Activated CD4-positive, alpha-beta T cell treated with anti-CD3 and anti-CD28 coated beads, Interleukin-2, Interleukin-6, amounts not matched to agents 100 ng/mL and 50 ng/mL, durations not matched to agents 16 hours and 8 hours (primary cell): ENCODE data around the gene CIAO3.

Experiments used
- DNase-seq: peaks from one replicate; pipeline ENCODE4 v3.0.0-alpha.2; 2020

Gene CIAO3

DNA sequence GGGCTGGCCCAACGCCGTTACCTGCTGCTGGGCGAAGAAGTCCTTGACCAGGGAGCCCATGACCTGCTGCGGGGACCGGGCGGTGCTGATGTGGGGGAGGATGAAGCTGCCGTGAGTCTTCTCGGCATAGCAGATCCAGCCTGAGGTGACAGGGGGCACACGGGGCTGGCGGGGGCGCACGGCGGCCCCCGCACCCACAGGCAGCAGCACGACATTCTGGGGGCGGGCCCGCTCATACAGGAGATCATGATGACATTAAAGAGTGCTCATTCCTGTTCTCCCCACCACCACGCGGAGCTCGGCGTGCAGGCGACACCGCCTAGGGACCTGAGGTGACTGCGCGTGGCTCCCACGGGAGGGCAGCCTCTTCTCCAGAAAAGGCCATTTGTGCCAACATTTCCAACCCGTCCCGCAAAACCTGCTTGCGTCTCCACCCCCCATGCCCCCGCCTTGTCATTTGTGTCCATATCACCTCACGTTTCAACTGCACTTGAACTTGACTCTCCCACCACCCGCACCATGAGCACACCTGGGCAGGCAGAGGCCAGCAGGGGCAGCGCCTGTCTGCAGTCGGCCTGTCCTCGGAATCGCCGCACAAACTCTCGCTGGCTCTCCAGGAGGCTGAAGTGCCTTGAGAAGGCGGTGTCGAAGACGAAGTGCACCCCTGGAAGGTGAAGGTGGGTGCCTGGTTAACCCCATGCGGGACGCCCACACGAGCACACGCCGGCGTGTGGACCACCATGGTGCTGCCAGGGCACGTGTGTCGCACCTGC lies 6.4 kb downstream of the CIAO3 start:
- DNase-seq: no peak

DNA sequence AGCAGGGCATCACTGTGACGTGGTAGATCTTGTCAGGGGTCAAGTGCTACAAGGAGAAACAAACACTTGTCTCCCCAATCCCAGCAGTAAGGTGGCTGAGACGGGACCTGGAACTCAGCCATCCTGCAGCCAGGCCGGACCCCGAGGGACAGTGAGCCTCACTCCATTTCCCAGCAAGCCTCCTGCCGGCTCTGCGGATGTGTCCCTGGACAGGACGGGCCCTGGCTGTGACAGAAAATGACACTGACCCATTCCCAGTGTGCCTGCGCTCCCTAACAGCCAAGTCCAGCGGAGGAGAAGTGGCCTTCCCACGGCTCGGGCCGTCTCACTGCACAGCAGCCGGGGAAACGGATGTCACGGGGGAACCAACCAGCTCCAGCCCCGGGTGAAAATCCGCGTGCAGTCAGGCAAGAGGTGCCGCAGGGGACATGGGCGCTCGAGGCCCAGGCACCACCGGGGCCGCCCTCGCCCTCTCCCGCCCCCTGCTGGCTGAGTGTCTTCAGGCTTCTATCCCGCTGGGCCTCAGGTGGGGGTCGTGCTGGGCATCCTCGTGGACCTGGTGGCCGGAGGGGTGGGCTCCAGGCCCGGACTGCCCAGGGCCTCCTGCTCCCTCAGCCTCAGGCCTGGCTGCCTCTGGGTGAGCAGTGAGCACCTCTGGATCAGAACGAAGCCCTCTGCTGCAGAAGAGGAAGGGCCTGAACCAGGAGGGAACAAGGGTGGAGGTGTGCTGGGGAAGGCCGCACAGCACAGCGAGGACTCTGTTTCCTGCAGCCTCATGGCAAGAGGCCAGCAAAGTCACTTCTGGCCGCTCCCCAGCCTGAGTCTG lies 7.2 kb downstream of the CIAO3 start:
- peak; percentile 39 for DNase-seq

DNA sequence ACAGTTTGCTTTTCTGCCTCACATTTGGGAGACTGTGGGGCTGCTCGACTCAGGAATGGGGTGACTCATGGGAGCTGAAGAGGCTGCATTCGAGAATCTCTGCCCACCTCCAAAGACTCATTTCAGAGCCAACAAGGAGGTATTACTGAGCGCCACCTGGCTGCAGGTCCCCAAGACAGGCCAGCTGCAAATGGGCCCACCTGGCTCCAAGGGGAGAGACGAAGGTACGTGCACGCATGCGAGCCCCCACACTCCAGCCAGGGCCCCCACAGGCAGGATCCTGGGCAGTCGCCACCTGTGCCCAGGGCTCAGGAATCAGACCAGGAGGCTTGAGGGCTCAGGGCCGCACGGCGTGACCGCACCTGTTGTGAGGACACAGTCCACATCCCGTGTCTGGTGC lies 7.9 kb downstream of the CIAO3 start:
- no peak for DNase-seq

DNA sequence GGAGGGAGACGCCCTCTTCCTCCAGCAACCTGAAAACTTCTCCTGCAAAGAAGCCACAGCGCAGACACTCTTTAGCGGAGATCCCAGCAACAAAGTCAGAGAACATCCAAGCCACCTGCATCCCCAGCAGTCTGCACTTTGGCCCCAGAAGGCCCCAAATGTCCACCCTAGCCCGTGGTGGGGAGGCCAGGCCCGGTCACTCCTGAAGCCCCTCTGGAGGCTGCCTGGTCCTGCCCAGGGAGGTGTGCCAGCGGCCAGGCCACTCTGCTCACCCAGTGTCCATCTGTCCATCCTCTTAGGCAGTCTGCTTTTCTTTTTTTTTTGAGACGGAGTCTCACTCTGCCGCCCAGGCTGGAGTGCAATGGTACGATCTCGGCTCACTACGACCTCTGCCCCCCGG lies 8.5 kb downstream of the CIAO3 start:
- no peak for DNase-seq

DNA sequence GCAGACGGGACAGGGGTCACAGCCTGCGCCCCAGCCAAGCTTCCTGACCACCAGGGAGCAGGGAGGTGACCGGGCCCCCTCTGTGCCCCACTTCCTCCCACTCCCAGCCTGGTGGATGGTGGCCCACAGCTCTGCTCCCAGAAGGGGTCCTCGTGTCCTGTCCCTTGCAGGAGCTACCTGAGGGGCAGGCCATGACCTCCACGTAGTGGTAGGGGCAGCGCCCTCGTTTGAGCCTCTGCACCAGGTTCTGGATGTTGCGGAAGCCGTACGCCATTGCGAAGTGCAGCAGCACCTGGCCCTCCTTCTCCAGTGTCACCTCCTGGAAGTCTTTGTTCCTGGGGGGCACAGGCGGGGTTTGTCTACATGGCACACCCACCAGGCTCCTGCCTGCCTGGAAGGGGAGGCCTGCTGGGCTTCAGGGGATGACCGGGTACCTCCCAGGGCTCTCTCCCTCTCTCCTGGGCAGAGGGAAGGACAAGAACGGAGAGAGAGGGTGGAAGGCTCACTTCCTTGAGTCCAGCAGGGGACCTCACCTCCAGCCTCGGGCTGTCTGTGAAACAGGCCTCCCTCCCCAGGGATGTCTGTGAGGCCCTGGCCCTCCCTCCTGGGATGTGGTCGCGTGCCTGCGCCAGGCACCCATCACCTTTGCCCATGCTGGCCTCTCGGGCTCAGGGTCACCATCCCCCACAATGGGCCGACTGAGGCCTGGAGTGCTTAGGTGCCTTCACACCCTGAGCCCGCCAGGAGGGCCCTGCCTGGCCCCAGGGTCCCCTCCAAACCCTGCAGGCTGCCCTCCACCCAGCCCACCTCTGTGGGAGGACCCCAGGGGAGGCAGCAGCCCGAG lies 9.9 kb downstream of the CIAO3 start:
- no peak for DNase-seq

DNA sequence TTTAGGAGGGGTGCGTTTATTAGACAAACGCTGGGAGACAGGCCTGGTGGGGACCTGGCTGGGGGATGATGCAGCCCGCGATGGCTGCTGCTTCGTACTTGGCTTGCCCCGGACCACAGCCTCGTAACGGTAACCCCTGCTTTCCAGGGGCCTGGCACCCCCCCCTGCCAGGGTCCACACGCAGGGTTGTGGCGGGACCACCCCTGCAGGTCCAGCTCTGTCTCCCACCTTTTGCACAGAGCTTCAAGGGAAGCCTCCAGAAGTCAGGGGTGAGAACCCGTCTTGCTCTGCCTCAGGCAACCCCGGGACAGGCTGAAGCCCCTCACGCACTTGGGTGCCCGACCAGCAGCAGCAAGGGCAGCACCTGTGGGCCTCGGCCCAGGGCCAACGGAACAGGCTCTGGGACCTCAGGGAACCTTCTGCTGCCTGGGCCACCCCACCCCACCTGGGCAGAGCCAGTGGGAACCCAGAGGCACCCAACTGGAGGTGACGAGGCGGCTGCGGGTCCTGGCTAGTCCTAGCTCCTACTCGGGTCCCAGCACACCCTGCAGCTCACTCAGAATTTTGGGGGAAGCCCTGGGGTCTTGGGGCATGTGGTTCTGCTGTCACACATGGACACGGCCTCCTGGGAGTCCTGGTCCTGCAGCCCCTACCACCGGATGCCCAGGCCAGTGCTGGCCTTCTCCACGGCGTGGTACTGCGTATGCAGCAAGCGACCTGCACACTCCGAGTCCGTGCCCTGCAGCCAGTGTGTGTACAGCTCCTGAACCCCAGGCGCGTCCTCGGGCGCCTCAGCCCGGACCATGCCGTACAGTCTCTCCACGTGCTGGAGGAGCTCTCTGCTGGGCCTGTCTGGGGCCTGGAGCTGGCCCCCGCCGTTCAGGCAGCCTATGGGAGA lies 10.8 kb downstream of the CIAO3 start:
- DNase-seq: no peak

DNA sequence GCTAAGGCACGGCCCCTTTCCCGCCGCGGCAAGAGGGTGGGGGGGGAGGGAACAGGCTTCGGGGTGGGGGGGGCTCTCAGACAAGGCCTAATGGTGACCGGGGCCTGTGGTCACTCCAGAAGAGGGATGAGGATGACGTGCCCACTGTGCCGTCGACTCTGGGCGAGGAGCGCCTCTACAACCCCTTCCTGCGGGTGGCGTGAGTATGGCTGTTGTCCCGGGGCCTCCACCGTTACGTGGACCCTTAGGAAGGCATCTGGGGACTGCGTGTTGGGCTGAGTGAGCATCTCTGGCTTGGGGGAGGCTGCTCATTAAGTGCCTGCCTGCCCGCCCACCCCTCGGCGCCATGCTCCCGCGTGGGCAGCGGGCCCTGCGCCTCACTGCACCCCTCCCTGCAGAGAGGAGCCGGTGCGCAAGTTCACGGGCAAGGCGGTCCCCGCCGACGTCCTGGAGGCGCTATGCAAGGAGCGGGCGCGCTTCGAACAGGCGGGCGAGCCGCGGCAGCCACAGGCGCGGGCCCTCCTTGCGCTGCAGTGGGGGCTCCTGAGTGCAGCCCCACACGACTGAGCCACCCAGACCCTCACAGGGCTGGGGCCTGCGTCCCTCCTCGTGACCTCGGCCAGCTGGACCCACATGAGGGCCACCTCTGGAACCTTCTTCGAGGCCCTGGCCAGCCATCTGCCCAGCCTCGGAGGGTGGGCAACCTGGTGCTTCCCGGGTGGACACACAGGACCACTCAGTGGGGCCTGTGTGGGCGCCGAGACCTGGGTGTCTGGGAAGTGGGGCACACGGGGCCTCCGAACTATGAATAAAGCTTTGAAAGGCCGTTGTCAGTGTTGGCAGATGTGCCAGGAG lies 11.7 kb downstream of the CIAO3 start:
- DNase-seq: no peak

DNA sequence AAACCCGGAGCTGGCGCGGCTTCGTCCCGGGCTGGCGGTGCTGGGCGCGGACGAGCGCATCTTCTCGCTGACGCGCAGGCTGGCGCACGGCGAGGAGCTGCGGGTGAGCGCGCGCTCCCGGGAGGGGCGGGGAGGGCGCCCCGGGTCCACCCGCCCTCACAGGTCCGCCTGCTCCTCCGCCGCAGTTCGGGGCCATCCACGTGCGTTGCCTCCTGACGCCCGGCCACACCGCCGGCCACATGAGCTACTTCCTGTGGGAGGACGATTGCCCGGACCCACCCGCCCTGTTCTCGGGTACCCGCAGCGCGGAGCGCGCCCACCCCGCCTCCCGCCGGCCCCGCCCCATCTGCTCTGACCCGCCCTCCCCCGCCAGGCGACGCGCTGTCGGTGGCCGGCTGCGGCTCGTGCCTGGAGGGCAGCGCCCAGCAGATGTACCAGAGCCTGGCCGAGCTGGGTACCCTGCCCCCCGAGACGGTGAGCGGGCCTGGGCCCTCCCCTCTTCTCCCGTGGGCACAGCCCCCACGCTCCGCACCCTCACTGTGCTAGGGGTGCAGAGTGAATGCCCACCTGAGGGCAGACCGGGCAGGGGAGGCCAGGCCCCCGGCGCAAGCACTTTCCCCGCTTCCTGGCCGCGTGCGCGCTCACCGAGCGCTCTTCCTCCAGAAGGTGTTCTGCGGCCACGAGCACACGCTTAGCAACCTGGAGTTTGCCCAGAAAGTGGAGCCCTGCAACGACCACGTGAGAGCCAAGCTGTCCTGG lies 12.5 kb downstream of the CIAO3 start:
- DNase-seq: peak; percentile 79

DNA sequence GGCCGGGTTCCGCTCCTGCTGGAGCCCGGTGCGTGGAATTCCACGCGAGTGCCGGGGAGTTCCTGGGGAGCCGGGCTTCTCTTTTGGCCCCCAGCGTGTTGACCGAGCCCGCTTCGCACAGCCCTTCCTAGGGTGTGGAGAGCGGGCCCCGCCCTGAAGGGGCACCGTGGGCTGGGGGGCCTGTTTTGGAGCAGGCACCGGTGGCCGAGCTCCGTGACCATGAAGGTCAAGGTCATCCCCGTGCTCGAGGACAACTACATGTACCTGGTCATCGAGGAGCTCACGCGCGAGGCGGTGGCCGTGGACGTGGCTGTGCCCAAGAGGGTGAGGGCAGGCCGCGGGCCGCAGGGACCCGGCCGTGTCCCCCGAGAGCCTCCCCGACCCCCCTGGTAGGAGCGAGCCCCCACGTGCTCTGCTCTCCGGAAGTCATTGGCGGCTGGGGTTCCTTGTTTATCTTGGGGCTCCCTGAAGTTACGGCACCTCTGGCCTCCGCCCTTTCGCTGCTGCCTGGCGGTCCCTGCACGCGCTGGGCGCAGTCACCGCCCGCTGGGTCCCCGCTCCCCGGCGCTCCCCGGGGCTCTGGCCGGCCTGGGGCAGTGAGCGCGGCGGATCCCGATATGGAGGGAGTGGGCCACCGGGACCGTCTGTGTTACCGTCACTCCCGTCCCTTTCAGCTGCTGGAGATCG lies 13.4 kb downstream of the CIAO3 start:
- DNase-seq: peak; percentile 45

DNA sequence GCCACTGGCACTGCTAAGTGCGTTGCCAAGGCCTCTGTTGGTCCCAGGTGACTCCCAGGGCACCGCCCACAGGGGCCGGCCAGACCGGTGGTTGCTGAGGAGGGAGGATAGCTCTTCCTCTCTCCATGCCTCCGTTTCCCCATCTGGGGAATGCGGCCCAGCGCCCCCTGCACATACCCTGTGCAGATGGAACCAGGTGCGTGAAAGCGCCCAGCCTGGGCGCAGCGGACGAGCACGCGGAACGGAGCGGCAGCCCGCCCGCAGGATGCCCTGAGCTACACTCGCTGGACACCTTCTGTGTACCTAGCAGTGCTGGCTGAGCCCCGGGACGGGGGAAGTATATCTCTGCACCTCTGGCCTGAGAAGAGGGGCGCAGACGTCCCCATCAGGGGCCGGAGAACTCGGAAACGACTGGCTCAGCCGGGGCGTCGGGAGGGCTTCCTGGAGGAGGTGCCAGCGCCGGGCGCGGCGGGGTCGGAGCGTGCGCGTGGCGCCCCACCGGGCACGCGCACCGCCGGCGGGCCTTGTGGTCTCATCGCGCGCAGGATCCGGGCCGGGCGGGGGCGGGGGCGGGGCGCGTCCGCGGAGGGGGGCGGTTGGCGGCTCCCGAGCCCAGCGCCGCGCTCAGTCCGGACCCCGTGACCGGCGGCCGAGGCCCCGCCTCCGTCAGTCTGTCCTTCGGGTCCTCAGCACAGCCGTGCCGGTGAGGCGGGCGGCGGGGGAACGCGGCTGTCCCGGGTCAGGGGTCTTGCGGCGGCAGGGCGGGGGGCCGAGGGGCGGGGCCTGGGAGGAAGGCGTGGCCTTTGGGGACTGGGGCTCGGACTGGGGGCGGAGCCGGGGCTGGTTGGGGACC lies 14.1 kb downstream of the CIAO3 start, which contains the start of the genes CCDC78 and HAGHL:
Gene CCDC78 (minus strand): TSS at position 6 of the 853 bp plus-strand sequence. CDS start 76 bp downstream, outside the sequence.
Gene HAGHL (plus strand): TSS at position 669 of the 853 bp plus-strand sequence. CDS start 404 bp downstream, outside the sequence.
- DNase-seq: peak; percentile 71

DNA sequence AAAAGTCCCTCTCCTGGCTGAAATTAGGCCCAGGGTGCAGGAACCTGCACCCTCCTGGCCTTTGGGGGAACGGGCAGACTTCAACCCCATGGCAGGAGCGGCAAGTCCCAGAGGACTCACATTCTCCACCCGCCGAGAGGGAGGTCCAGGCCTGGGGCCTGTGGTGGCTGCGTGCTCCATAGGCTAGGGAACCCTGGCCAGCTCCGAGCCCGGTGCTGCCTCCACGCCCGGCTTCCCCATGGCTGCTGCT lies 14.7 kb downstream of the CIAO3 start:
- no peak for DNase-seq

DNA sequence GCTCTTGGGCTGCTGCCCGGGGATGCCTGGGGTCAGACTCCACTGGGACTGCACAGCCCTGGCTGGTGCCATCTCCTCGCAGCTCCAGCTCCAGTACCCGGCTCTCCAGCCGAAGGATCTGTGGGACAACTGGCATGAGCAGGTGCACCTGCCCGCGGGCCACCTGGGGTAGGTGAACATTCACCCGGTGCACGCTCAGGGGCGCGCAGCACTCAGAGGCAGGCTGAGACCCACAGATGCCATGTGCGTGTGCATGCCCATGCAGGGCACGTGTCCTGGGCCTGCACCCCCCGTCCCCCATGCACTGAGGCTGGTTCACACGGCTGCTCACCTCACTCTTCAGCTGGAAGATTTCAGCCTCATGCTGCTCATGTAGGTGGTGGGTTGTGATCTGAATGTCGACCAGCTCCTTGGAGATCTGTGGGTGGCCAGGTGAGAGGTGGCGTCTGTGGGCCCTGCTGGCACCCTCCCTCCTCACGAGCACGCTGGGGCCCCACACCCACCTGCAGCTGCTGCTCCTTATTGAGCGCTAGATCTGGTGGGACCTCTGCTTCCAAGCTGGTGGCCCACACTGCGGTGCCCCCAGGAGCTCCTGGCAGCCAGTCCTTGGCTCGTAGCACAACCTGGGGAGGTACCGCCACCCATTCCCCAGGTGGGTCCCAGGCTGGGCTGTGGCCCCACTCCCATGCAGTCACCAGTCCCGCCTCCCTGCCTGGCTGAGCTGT lies 15.2 kb downstream of the CIAO3 start:
- no peak for DNase-seq

DNA sequence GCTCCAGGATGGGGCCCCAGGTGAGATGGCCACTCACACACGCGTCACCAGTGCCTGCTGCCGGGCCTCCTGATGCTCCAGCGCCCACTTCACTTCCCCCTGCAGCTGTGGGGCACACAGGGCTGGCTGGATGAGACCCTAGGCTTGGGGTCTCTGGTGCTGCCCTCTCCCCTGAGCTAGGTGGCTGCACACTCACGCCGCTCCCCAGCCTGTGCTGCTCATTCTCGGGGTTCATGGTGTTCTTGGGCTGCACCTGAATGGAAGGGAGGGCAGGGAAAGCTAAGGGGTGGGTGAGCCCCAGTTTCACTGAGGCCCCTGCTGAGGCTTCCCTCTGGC lies 15.8 kb downstream of the CIAO3 start:
- no peak for DNase-seq

DNA sequence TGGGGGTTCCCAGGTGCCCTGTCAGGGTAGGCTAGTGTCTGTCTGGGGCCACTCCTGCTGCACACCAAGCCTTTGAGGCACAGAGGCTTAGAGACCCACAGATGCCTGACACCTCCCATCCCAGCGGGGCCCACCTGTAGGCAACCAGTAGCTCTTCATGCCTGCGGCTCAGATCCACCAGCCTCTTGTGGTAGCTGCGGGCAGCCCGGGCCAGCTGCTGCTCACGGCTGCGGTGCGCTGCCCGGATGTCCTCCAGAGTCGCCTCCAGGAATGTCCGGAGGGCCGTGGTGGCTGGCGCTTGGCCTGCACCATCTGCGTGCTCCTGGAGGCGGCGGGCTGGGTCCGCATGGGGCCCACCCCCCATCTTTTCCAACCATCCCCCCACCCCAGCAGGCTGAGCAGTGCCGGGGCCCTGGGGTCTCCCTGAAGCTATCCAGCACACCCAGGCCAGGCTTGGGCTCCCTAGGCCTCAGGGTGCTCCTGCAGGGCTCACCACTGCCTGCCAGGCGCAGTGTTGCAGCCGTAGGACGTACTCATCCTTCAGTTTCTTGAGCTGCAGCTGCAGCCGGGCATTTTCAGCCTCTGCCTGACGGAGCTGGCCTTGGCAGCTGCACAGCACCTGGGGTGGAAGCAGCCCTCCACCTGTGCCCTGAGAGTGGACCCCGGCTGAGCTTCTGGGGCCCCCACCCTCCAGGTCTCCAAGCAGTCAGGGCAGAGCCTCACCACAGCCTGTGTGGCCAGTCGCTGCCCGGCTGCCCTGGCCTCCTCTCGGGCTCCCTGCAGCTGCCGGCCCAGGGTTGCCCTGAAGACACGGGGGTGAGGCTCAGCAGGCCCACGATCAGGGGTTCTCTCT lies 16.4 kb downstream of the CIAO3 start:
- no peak for DNase-seq

DNA sequence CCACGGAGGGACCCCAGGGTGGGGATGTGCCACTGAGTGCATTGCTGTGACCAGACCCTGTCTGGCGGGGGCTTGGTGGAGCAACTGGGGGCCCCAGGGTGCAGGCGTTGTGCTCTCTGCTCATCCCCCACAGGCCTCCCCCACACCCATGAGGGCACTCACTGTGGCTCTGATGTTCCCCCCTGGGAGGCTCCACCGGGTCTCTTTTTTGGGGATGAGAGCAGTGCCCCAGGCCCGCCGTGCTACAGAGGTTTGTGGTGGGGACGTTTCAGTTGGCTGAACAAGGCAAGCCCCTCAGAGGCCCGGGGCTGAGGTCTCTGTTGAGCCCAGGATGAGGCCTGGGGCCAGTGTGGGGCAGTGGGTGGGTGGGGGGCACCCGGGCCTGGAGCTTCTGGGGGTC lies 17.1 kb downstream of the CIAO3 start:
- DNase-seq: no peak

DNA sequence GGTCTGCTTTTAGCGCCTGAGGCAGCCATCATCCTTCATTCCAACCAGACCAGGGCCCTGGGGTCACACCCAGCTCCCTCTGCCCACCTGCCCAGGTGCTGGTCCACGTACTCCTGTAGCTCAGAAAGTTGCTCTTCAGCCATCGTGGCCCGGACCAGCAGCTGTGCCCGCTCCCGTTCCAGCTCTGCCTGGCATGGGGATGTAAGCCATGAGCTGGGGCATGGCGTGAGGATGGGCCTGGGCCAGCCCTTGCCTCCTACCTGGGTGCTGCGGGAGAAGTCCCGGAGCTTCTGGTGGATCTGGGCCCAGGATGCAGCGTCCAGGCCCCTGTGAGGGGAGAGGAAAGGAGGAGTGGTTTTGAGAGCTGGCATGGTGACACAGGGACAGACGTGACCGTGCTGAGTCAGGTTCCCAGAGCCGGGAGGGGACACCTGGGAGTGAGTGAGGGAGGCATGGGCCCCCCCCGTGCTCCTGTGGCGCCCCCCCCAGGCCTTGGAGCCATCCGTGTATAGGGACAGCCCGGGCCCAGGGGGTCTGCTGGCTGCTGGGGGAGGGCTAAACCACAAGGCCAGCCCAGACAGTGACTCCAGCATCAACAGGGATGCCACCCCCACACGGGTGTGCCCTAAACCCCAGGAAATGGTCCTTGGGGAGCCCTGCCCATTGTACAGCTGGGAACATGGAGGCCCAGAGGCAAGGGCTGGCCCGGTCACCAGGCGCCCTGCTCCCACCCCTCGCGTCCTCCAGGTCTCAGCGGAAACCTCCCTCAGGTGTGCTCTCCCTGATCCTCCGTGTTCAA lies 17.8 kb downstream of the CIAO3 start:
- DNase-seq: no peak
